Type B pancreatic cell (in vitro differentiated cells): ENCODE measurements around the gene CHKB. TPM values are rescaled to one million over a fixed set of nuclear protein-coding genes. Genes with fewer than 3 reads are reported as not detected.

ENCODE experiments used
- DNase-seq: peaks from one replicate; pipeline ENCODE4 v3.0.0; 2021; ENCODE audit warnings: mixed read lengths; ENCODE audit not compliant: unreplicated experiment; ENCODE audit errors: extremely low spot score
- H3K27ac Mint-ChIP-seq: 2 replicates; pipeline ENCODE4 v1.8.0; 2021; ENCODE audit warnings: mild to moderate bottlenecking, mixed read lengths
- H3K27me3 Mint-ChIP-seq: 2 replicates; pipeline ENCODE4 v1.8.0; 2021; ENCODE audit warnings: mixed read lengths
- H3K36me3 Mint-ChIP-seq: 2 replicates; pipeline ENCODE4 v1.8.0; 2021; ENCODE audit warnings: mixed read lengths
- H3K4me1 Mint-ChIP-seq: one replicate; pipeline ENCODE4 v1.8.0; 2021; ENCODE audit warnings: mixed read lengths; ENCODE audit not compliant: unreplicated experiment
- H3K4me3 Mint-ChIP-seq: 2 replicates; pipeline ENCODE4 v1.8.0; 2021; ENCODE audit warnings: mild to moderate bottlenecking, mixed read lengths
- H3K9me3 Mint-ChIP-seq: 2 replicates; pipeline ENCODE4 v1.8.0; 2021; ENCODE audit warnings: mixed read lengths
- total RNA-seq: library from RNA; stranded (reverse); gene quantifications from 2 replicates; pipeline ENCODE4 v1.2.1, GENCODE V29; 2021; ENCODE audit warnings: low replicate concordance
- TF ChIP-seq, protein P1 (sequence below): fragments of 200-600 bp; sonication (generic); conservative IDR thresholded peaks from 2 replicates; pipeline ENCODE4 v1.5.0; 2021; ENCODE audit warnings: antibody characterized with exemption, mild to moderate bottlenecking

CHKB gene
- total RNA-seq, 1 donor from 2014 or later, result 96.9 TPM

DNA sequence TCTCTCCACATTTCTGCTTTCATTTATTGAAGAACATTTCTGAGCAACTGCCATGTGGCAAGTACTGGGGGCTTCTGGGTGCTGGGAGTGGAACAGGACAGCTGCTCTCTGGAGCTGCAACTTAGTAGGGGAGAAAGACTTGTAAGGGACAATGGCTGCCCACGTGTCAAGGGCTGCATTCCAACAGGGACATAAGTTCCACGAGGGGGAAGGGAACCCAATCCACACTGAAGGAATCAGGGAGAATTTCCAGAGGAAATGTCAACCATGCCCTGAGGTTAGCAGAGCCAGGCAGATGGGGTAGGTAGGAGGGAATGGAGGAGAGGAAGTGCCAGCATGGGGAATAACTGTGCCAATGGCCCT is 19.7 kb upstream of the CHKB start:
- peak overlapping the region; percentile 19 for H3K27ac Mint-ChIP-seq
- peak overlapping the region; percentile 90 for H3K4me3 Mint-ChIP-seq
- no peak for DNase-seq
- TF ChIP-seq, protein P1, sequence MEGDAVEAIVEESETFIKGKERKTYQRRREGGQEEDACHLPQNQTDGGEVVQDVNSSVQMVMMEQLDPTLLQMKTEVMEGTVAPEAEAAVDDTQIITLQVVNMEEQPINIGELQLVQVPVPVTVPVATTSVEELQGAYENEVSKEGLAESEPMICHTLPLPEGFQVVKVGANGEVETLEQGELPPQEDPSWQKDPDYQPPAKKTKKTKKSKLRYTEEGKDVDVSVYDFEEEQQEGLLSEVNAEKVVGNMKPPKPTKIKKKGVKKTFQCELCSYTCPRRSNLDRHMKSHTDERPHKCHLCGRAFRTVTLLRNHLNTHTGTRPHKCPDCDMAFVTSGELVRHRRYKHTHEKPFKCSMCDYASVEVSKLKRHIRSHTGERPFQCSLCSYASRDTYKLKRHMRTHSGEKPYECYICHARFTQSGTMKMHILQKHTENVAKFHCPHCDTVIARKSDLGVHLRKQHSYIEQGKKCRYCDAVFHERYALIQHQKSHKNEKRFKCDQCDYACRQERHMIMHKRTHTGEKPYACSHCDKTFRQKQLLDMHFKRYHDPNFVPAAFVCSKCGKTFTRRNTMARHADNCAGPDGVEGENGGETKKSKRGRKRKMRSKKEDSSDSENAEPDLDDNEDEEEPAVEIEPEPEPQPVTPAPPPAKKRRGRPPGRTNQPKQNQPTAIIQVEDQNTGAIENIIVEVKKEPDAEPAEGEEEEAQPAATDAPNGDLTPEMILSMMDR, result no peak
- H3K27me3 Mint-ChIP-seq, result peaks cover 20% of the 10 kb centered on the region
- peaks cover 3% of the 10 kb centered on the region for H3K36me3 Mint-ChIP-seq
- H3K4me1 Mint-ChIP-seq, result peaks cover 14% of the 10 kb centered on the region
- H3K9me3 Mint-ChIP-seq, result no peaks in the 10 kb centered on the region

DNA sequence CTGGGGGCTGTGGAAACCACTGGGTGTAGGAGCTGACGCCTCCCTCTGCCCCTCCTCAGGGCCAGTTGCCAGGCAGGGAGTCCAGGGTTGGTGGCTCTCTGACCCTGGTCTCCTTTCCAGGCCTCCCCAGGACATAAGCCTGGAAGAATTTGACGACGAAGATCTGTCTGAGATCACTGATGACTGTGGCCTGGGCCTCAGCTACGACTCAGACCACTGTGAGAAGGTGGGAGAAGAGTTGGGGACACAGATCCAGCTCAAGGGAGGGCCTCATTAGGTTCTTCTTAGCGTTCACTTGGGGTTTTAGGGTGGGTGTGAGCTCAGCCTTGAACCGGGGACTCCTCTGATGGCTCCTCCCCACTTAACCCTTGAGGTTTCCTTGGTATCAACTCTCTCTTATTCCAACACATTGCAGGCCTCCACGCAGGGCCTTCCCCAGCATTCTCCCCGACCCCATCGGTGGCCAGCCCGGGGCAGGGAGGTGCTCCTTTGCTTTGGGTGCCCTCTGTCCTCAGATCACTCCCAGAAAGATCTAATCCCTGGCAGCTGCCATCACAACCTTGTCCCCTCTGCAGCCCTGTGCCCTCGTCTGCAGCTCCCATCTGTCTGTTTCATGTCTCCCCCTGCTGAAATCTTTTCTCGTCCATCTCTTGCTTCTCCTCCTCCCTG is 19.2 kb upstream of the CHKB start:
- Mint-ChIP-seq H3K9me3 (no peaks in the 10 kb centered on the region), H3K4me1 (peaks cover 14% of the 10 kb centered on the region), H3K27me3 (peaks cover 20% of the 10 kb centered on the region), H3K36me3 (peaks cover 4% of the 10 kb centered on the region), H3K4me3 (peak overlapping the region; percentile 90), H3K27ac (peak overlapping the region; percentile 19)
- DNase-seq, result no peak
- TF ChIP-seq, protein P1, result no peak

DNA sequence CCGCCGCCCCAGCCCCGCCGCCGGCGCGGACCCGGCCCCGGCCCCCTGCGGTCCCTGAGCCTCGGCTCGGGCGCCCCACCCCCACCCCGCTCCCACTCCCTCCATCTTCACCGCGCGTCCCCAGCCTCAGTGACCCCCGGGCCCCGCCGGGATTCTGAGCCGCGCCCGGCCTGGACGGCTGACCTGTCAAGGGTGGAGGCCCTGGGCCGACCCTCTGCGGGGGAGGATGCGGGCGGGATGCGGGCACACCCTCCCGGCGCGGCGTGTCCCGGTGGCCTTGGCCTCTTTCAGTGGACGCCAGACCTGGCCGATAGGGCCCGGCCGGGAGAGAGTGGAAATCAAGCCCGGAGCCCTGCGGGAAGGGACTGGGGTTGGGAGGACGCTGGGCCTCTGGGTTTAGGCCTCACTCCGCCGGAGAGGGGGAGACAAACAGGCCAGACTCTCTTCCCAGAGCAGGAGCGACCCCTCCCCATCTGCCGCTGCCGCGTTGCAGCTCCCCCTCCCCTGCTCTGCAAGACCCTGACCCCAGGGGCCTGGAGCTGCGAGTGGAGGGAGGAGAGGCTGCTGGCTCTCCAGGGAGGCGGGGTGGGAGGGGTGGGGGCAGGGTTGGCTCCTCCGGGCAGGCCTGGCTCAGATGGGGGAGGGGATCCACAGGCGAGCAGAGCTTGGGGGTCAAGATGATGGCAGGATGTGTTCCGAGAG is 18.5 kb upstream of the CHKB start:
- Mint-ChIP-seq H3K9me3 (no peaks in the 10 kb centered on the region), H3K27ac (no peak overlapping the region), H3K27me3 (peaks cover 20% of the 10 kb centered on the region), H3K4me1 (peaks cover 14% of the 10 kb centered on the region), H3K4me3 (peak overlapping the region; percentile 90), H3K36me3 (peaks cover 4% of the 10 kb centered on the region)
- TF ChIP-seq, protein P1, result no peak
- no peak for DNase-seq

DNA sequence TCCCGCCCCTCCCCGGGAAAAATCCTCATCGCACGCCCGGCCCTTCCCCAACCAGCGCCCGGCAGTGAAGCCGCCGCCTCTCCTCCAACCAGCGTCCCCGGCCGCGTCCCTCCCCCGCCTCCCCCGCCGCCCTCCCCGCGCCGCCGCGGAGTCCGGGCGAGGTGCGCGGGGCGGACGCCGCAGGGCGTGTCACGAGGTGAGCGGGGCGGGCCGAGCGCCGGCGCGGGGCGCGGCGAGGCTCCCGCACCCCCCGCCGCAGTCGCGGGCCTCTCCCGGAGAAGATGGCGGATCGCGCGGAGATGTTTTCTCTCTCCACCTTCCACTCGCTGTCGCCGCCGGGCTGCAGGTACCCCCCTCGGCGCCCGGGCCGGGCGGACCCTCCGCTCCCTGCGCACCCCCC is 17.9 kb upstream of the CHKB start, which contains the start of gene MAPK8IP2:
MAPK8IP2 (plus strand) TSS at position 256 of the 400 bp plus-strand sequence; CDS start at position 282, 26 bp downstream.
- H3K27me3 Mint-ChIP-seq, result peaks cover 20% of the 10 kb centered on the region
- no peaks in the 10 kb centered on the region for H3K9me3 Mint-ChIP-seq
- peak within 1 kb of the TSS; percentile 19 for H3K27ac Mint-ChIP-seq
- peak within 1 kb of the TSS; percentile 90 for H3K4me3 Mint-ChIP-seq
- peaks cover 4% of the 10 kb centered on the region for H3K36me3 Mint-ChIP-seq
- no peak for DNase-seq
- peaks cover 14% of the 10 kb centered on the region for H3K4me1 Mint-ChIP-seq
- TF ChIP-seq, protein P1, result no peak

DNA sequence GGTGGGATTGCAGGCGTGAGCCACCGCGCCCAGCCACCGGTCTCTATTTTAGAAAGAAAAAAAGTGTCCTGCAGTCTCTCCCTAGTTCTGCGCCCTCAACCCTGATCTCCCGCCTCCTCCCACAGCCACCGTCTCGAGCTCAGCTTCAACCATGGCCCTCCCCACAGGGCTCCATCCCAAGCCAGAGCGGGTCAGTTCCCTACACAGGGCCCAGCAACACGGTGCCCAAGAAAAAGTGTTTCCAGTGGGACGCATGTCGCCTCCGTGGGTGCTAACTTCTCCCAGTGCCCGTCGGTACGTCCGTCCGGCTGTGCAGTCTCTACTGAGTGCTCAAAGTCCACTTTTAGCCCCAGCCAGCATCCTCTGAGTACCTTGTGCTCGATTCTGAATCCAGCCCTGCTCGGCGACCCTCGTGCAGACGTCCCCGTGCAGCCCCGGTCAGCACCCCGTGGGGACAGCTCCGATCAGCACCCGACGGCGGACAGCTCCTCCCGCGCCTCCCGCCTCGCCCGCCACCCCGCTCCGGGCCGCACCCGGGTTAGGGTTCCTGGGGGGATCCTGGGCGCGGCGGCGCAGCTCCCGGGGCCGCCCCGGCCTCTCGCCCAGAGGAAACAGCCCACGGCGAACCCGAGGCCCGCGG is 17.3 kb upstream of the CHKB start:
- TF ChIP-seq, protein P1, result no peak
- Mint-ChIP-seq H3K27ac (no peak overlapping the region), H3K27me3 (peaks cover 20% of the 10 kb centered on the region), H3K36me3 (peaks cover 4% of the 10 kb centered on the region), H3K4me1 (peaks cover 14% of the 10 kb centered on the region), H3K4me3 (peak overlapping the region; percentile 84), H3K9me3 (no peaks in the 10 kb centered on the region)
- no peak for DNase-seq
